Measurements from ENCODE around the gene TEX264. TPM values are rescaled to one million over a fixed set of nuclear protein-coding genes. Genes with fewer than 3 reads are reported as not detected.

Gene TEX264
- total RNA-seq, 1 donor from 2014 or later, result 0.54 TPM

GRCh38 chr3:51712511-51712931 lies 41.5 kb downstream of the TEX264 start:
- Histone ChIP-seq H4K20me1 (ENCODE audit: low read depth) (peaks cover 7% of the 10 kb centered on the region), H3F3A (ENCODE audit: low read depth) (no peaks in the 10 kb centered on the region), H3K4me3 (no peak overlapping the region), H3K9me3 (ENCODE audit: low read depth) (no peaks in the 10 kb centered on the region), H2AFZ (replicated peaks) (no peak overlapping the region), H3K79me2 (ENCODE audit: low read depth) (no peaks in the 10 kb centered on the region), H3K36me3 (no peaks in the 10 kb centered on the region), H3K27ac (no peak overlapping the region), H3K27me3 (peaks cover 19% of the 10 kb centered on the region), H3K4me2 (no peak overlapping the region), H3K9ac (no peak overlapping the region), H3K4me1 (no peaks in the 10 kb centered on the region)
- DNase-seq (ENCODE audit: low spot score), result no peak
- no peaks in the 10 kb centered on the region for H3K9me3 Mint-ChIP-seq
- H3K4me3 Mint-ChIP-seq, result no peak overlapping the region
- H3K27ac Mint-ChIP-seq, result no peak overlapping the region
- peaks cover 20% of the 10 kb centered on the region for H3K27me3 Mint-ChIP-seq (ENCODE audit: insufficient read depth, low read depth)
- H3K36me3 Mint-ChIP-seq, result no peaks in the 10 kb centered on the region
- no peak for TF ChIP-seq CTCF (IDR thresholded peaks at IDR 0.05)
- TF ChIP-seq EZH2phosphoT487 (IDR thresholded peaks at IDR 0.05), result no peak
- TF ChIP-seq EZH2 (IDR thresholded peaks at IDR 0.05), result no peak
- peaks cover 10% of the 10 kb centered on the region for H3K4me1 Mint-ChIP-seq

- H3K4me3 Mint-ChIP-seq, result no peak overlapping the region
- no peaks in the 10 kb centered on the region for H3K4me1 ChIP-seq
- no peaks in the 10 kb centered on the region for H3K9me3 Mint-ChIP-seq
- TF ChIP-seq CTCF (IDR thresholded peaks at IDR 0.05) (no peak), EZH2phosphoT487 (IDR thresholded peaks at IDR 0.05) (no peak), EZH2 (IDR thresholded peaks at IDR 0.05) (no peak)
- H3K9me3 ChIP-seq (ENCODE audit: low read depth), result no peaks in the 10 kb centered on the region
- no peaks in the 10 kb centered on the region for H3F3A ChIP-seq (ENCODE audit: low read depth)
- DNase-seq (ENCODE audit: low spot score), result no peak
- no peaks in the 10 kb centered on the region for H3K36me3 ChIP-seq
- no peaks in the 10 kb centered on the region for H3K79me2 ChIP-seq (ENCODE audit: low read depth)
- H3K27me3 Mint-ChIP-seq (ENCODE audit: insufficient read depth, low read depth), result peaks cover 19% of the 10 kb centered on the region
- no peak overlapping the region for H2AFZ ChIP-seq (replicated peaks)
- H3K27ac ChIP-seq, result no peak overlapping the region
- H3K27me3 ChIP-seq, result peaks cover 15% of the 10 kb centered on the region
- H3K27ac Mint-ChIP-seq, result no peak overlapping the region
- H3K4me2 ChIP-seq, result no peak overlapping the region
- H4K20me1 ChIP-seq (ENCODE audit: low read depth), result peaks cover 3% of the 10 kb centered on the region
- no peaks in the 10 kb centered on the region for H3K36me3 Mint-ChIP-seq
- H3K4me3 ChIP-seq, result no peak overlapping the region
- H3K4me1 Mint-ChIP-seq, result peaks cover 6% of the 10 kb centered on the region
- H3K9ac ChIP-seq, result no peak overlapping the region
Observed at GRCh38 chr3:51712963-51713362, 41.9 kb downstream of the TEX264 start.

DNA sequence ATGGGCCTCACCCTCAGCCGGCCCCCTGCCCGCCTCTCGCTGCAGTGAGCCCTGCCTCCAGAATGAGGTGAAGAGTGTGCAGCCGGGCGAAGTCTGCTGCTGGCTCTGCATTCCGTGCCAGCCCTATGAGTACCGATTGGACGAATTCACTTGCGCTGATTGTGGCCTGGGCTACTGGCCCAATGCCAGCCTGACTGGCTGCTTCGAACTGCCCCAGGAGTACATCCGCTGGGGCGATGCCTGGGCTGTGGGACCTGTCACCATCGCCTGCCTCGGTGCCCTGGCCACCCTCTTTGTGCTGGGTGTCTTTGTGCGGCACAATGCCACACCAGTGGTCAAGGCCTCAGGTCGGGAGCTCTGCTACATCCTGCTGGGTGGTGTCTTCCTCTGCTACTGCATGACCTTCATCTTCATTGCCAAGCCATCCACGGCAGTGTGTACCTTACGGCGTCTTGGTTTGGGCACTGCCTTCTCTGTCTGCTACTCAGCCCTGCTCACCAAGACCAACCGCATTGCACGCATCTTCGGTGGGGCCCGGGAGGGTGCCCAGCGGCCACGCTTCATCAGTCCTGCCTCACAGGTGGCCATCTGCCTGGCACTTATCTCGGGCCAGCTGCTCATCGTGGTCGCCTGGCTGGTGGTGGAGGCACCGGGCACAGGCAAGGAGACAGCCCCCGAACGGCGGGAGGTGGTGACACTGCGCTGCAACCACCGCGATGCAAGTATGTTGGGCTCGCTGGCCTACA lies 44.4 kb downstream of the TEX264 start:
- Histone ChIP-seq H3K36me3 (no peaks in the 10 kb centered on the region), H3F3A (ENCODE audit: low read depth) (no peaks in the 10 kb centered on the region), H3K27ac (no peak overlapping the region), H4K20me1 (ENCODE audit: low read depth) (no peaks in the 10 kb centered on the region), H3K79me2 (ENCODE audit: low read depth) (no peaks in the 10 kb centered on the region), H3K9ac (no peak overlapping the region), H3K27me3 (no peaks in the 10 kb centered on the region), H3K4me1 (no peaks in the 10 kb centered on the region), H2AFZ (replicated peaks) (no peak overlapping the region), H3K9me3 (ENCODE audit: low read depth) (no peaks in the 10 kb centered on the region), H3K4me3 (no peak overlapping the region), H3K4me2 (no peak overlapping the region)
- DNase-seq (ENCODE audit: low spot score), result no peak
- no peak overlapping the region for H3K4me3 Mint-ChIP-seq
- H3K27ac Mint-ChIP-seq, result no peak overlapping the region
- H3K9me3 Mint-ChIP-seq, result no peaks in the 10 kb centered on the region
- H3K27me3 Mint-ChIP-seq (ENCODE audit: insufficient read depth, low read depth), result peaks cover 9% of the 10 kb centered on the region
- H3K4me1 Mint-ChIP-seq, result peaks cover 11% of the 10 kb centered on the region
- no peaks in the 10 kb centered on the region for H3K36me3 Mint-ChIP-seq
- TF ChIP-seq CTCF (IDR thresholded peaks at IDR 0.05) (no peak), EZH2 (IDR thresholded peaks at IDR 0.05) (no peak), EZH2phosphoT487 (IDR thresholded peaks at IDR 0.05) (no peak)

All from neural progenitor cell (in vitro differentiated cells).